K562 (cell line): Measurements from ENCODE around the gene CDC45. TPM values are rescaled to one million over a fixed set of nuclear protein-coding genes. Genes with fewer than 3 reads are reported as not detected.
A peak's percentile ranks its signal among the peaks of the same experiment; 100 is the strongest.

Source experiments
- ATF4 ChIP-seq: fragments of 450-650 bp; formaldehyde crosslinking; IDR thresholded peaks from 2 replicates; pipeline ENCODE4 v1.4.0; 2022; ENCODE audit warnings: mild to moderate bottlenecking, moderate library complexity
- CCNT2 ChIP-seq: IDR thresholded peaks from 2 replicates; pipeline ENCODE4 v1.6.1; 2011; ENCODE audit warnings: borderline replicate concordance, low read depth, mild to moderate bottlenecking, moderate library complexity, mixed read lengths, low read length; ENCODE audit not compliant: insufficient read length; ENCODE audit errors: extremely low read depth
- CHD4 ChIP-seq: fragments of 200-600 bp; sonication (generic); IDR thresholded peaks from 3 replicates; pipeline ENCODE4 v1.6.1; 2012; ENCODE audit warnings: low read depth, mild to moderate bottlenecking, mixed read lengths, low read length, inconsistent platforms; ENCODE audit not compliant: insufficient read depth, insufficient replicate concordance, poor library complexity, severe bottlenecking
- CREM ChIP-seq: IDR thresholded peaks from 2 replicates; pipeline ENCODE4 v1.6.1; 2014; ENCODE audit warnings: antibody characterized with exemption, low read depth
- ELK3 ChIP-seq: fragments of 450-650 bp; formaldehyde crosslinking; IDR thresholded peaks from 2 replicates; pipeline ENCODE4 v1.4.0; 2020; ENCODE audit warnings: mild to moderate bottlenecking
- GTF3C2 ChIP-seq: IDR thresholded peaks from 3 replicates; pipeline ENCODE4 v1.6.1; 2011; ENCODE audit warnings: borderline replicate concordance, mild to moderate bottlenecking, moderate library complexity; ENCODE audit not compliant: insufficient read length; ENCODE audit errors: extremely low read depth
- HOXB6 ChIP-seq: fragments of 250-450 bp; sonication (Bioruptor Pico); IDR thresholded peaks from 2 replicates; pipeline ENCODE4 v1.5.1; 2022; ENCODE audit warnings: mild to moderate bottlenecking, borderline replicate concordance
- IRF2 ChIP-seq: sonication (generic); formaldehyde crosslinking; IDR thresholded peaks from 2 replicates; pipeline ENCODE4 v1.8.1; 2022; ENCODE audit warnings: mild to moderate bottlenecking, missing genetic modification reagents
- KAT2B ChIP-seq: IDR thresholded peaks from one replicate; pipeline ENCODE4 v1.6.1; 2012; ENCODE audit warnings: low read depth, mild to moderate bottlenecking, control low read depth, inconsistent platforms, low read length, moderate library complexity
- MBD2 ChIP-seq: sonication (generic); IDR thresholded peaks from 2 replicates; pipeline ENCODE4 v1.6.1; 2016; ENCODE audit warnings: low read depth, borderline replicate concordance
- NR1H2 ChIP-seq: sonication (generic); formaldehyde crosslinking; IDR thresholded peaks from 2 replicates; pipeline ENCODE4 v1.4.0; 2020; ENCODE audit warnings: mild to moderate bottlenecking, missing genetic modification reagents
- PHF8 ChIP-seq: fragments of 200-600 bp; sonication (generic); IDR thresholded peaks from 2 replicates; pipeline ENCODE4 v1.6.1; 2012; ENCODE audit warnings: mixed run types, mild to moderate bottlenecking, inconsistent platforms, low read length, moderate library complexity, borderline replicate concordance
- POLR2AphosphoS2 ChIP-seq: IDR thresholded peaks from 2 replicates; pipeline ENCODE4 v1.6.1; 2012; ENCODE audit warnings: low read length, improper control_type of control experiment
- POU5F1 ChIP-seq: fragments of 150-350 bp; IDR thresholded peaks from 2 replicates; pipeline ENCODE4 v1.6.1; 2014; ENCODE audit warnings: borderline replicate concordance, low read length, low read depth, mild to moderate bottlenecking; ENCODE audit not compliant: partially characterized antibody
- PPARD ChIP-seq: fragments of 250-450 bp; sonication (Bioruptor Pico); IDR thresholded peaks from 2 replicates; pipeline ENCODE4 v1.8.0; 2022; ENCODE audit warnings: inconsistent platforms, mild to moderate bottlenecking, moderate library complexity
- TBL1XR1 ChIP-seq, 2 experiments: IDR thresholded peaks; 2 replicates each; pipeline ENCODE4 v1.6.1; 2012; ENCODE audit warnings: improper control_type of control experiment in 2 of 2, low read length in 2 of 2, mild to moderate bottlenecking in 1 of 2
- TEAD1 ChIP-seq, 2 experiments: fragments of 450-650 bp in 1 of 2; sonication (generic) in 1 of 2; formaldehyde crosslinking; IDR thresholded peaks; 2 replicates each; pipeline versions ENCODE4 v1.4.0 to v1.8.0; 2020 to 2022; ENCODE audit warnings: mild to moderate bottlenecking in 2 of 2, missing genetic modification reagents in 1 of 2
- TEAD2 ChIP-seq: fragments of 450-650 bp; IDR thresholded peaks from 2 replicates; pipeline ENCODE4 v1.6.1; 2016; ENCODE audit warnings: missing genetic modification characterization, control low read depth, missing compliant biosample characterization
- polyA plus RNA-seq, 8 experiments: library from polyadenylated mRNA; depleted of rRNA in 4 of 8; stranded (reverse) in 5 of 8; unstranded in 3 of 8; fragments of >200 nt; fragmentation: Nextera tagmentation in 2 of 8; fragmentation: Illumina TruSeq in 1 of 8; extraction: Ambion mirVana in 2 of 8; extraction: Trizol in 1 of 8; gene quantifications; 2 replicates each; pipeline versions ENCODE4 v1.2.1 to v1.2.3, GENCODE V29; 2011 to 2014; ENCODE audit warnings: inconsistent platforms in 1 of 8, missing spikeins in 1 of 8
- total RNA-seq, 7 experiments: library from RNA; depleted of rRNA in 6 of 7; stranded (reverse); fragments of >200 nt in 6 of 7; fragmentation: Illumina TruSeq in 2 of 7; extraction: Trizol in 2 of 7; gene quantifications; 2 replicates each; pipeline versions ENCODE4 v1.2.1 to v1.2.3, GENCODE V29; 2011 to 2021; ENCODE audit warnings: low replicate concordance in 1 of 7

The CDC45 gene
- total and polyA plus RNA-seq, 9 of the 15 experiments (the other 6 are each of a cell fraction or from before 2014, with no cell fraction given), result 251 to 580 (median 410) TPM

- no peak for TF ChIP-seq GTF3C2
- TF ChIP-seq TBL1XR1 (IDR thresholded peaks at IDR 0.05; ENCODE audit: low read length in 2 of 2), result no peak
- no peak for TF ChIP-seq CHD4
- no peak for TF ChIP-seq TEAD2 (tag)
- no peak for TF ChIP-seq ATF4 (CRISPR knock-in tag)
- no peak for TF ChIP-seq CCNT2
- peak in 1 of 2 experiments; percentile 52; a peak in 1 of 4 replicates for TF ChIP-seq TEAD1 (CRISPR knock-in tag; IDR thresholded peaks at IDR 0.05)
- no peak for TF ChIP-seq NR1H2 (CRISPR knock-in tag)
- no peak for TF ChIP-seq ELK3 (CRISPR knock-in tag)
- 0 out of 2 replicates have a peak, but pooled peaks have one; percentile 12 for TF ChIP-seq PHF8
- TF ChIP-seq KAT2B, result no peak
- TF ChIP-seq HOXB6, result no peak
- no peak for TF ChIP-seq POLR2AphosphoS2
- 0 out of 2 replicates have a peak, but pooled peaks have one; percentile 73 for TF ChIP-seq IRF2 (CRISPR knock-in tag)
- TF ChIP-seq PPARD (CRISPR knock-in tag), result no peak
- TF ChIP-seq CREM, result no peak
- no peak for TF ChIP-seq MBD2
- no peak for TF ChIP-seq POU5F1
Measured at GRCh38 chr22:19494676-19495173, 15.0 kb downstream of the CDC45 start (continued).
